ENCODE results near the gene MACROD2.
"Not testable (repeated sequence)": the region's sequence is repeated elsewhere in the genome, so short reads cannot be mapped to it uniquely, and the experiment has no call there.

MACROD2 gene

DNA sequence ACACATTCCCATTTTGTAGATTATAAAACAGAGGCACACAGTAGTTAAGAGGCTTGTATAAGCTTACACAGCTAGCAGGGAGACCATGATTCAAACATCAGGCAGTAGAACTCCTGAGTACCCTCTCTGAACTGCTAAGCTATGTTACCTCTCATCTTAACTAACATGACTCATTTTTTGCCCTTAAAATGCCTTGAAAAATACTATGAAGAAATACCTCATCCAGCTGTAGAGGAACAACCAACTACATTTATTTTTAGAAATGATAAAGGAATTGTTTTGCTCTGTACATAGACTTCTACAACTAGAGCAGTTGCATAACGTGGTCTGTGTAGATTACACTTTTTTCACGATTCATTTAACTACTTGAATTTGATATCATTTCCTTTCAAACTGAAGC lies 240.0 kb downstream of the MACROD2 start:
- peak; percentile 8 for DNase-seq (ENCODE audit: low read depth)
- in situ Hi-C loops (cut with HindIII; ENCODE audit: low sequenced_read_pairs) = no loop called here
- TF ChIP-seq, protein P1, sequence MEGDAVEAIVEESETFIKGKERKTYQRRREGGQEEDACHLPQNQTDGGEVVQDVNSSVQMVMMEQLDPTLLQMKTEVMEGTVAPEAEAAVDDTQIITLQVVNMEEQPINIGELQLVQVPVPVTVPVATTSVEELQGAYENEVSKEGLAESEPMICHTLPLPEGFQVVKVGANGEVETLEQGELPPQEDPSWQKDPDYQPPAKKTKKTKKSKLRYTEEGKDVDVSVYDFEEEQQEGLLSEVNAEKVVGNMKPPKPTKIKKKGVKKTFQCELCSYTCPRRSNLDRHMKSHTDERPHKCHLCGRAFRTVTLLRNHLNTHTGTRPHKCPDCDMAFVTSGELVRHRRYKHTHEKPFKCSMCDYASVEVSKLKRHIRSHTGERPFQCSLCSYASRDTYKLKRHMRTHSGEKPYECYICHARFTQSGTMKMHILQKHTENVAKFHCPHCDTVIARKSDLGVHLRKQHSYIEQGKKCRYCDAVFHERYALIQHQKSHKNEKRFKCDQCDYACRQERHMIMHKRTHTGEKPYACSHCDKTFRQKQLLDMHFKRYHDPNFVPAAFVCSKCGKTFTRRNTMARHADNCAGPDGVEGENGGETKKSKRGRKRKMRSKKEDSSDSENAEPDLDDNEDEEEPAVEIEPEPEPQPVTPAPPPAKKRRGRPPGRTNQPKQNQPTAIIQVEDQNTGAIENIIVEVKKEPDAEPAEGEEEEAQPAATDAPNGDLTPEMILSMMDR (IDR thresholded peaks at IDR 0.05; ENCODE audit: low read depth, low read length, missing control alignments) = no peak
- no peak overlapping the region for H3K4me3 ChIP-seq (ENCODE audit: low read depth, low read length)

DNA sequence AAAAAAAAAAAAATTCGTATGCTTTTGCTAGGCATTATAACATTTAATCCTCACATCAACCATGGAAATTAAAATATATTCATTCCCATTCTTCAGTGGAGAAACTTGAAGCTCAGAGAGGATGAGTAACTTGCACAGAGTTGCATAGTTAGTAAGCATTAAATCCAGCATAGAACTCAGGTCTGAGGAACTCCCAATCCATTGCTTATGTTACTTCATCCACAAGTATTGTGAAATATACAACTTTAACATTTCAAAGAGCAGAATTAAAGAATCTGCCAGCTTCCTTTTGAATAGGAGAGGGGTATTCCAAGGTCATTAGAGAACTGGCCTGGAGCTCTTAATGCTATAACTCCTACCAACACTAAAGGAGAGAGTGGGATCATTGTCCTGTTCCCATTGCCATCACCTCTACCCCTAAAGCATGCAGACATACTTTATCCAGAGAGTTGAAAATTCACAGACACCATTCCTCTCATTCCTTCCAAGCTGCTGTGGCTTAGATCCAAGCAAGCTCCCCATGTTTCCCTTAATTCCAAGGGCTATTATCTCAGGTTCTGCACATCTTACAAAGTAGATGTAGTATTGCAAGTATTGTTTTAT lies 250.2 kb downstream of the MACROD2 start:
- in situ Hi-C loops (cut with HindIII; ENCODE audit: low sequenced_read_pairs) = no loop called here
- no peak overlapping the region for H3K4me3 ChIP-seq (ENCODE audit: low read depth, low read length)
- no peak for DNase-seq (ENCODE audit: low read depth)
- TF ChIP-seq, protein P1 (IDR thresholded peaks at IDR 0.05; ENCODE audit: low read depth, low read length, missing control alignments) = no peak

DNA sequence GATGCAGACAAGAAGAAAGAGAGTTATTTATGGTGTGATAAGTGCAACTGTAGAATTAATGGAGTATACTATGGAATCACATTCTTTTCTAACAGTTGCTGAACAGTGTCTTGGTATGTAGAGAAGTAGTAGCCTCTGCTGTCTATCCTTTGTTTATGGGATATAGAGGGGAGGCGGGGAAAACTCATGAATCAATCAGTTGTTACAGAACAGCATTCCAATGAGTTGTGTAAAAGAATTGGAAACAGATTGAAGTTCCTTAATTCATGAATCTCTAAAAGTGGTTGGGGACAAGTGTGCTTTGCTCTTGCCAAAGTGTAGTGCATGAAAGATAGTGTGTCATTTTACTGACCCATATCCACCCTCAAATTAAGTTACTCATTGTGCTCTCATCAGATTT lies 264.4 kb downstream of the MACROD2 start:
- H3K4me3 ChIP-seq (ENCODE audit: low read depth, low read length) = no peak overlapping the region
- in situ Hi-C loops (cut with HindIII; ENCODE audit: low sequenced_read_pairs) = no loop called here
- TF ChIP-seq, protein P1 (IDR thresholded peaks at IDR 0.05; ENCODE audit: low read depth, low read length, missing control alignments) = no peak
- DNase-seq (ENCODE audit: low read depth) = no peak

DNA sequence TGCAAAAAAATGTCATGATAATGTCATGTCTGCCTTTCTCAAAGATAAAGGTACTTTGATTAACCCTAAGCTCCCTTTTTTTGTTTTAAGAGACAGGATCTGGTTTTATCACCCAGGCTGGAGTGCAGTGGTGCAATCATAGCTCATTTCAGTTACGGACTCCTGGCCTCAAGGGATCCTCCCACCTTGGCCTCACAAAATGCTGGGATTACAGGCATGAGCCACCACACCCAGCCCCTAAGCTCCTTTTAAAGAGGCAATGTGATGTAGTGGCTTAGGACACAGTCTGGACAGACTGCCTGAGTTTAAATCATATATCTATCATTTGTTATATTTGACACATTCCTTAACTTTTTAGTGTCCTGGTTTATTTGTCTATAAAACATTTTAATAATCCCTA lies 265.1 kb downstream of the MACROD2 start:
- no peak overlapping the region for H3K4me3 ChIP-seq (ENCODE audit: low read depth, low read length)
- DNase-seq (ENCODE audit: low read depth) = no peak
- TF ChIP-seq, protein P1 (IDR thresholded peaks at IDR 0.05; ENCODE audit: low read depth, low read length, missing control alignments) = no peak
- in situ Hi-C loops (cut with HindIII; ENCODE audit: low sequenced_read_pairs) = no loop called here

DNA sequence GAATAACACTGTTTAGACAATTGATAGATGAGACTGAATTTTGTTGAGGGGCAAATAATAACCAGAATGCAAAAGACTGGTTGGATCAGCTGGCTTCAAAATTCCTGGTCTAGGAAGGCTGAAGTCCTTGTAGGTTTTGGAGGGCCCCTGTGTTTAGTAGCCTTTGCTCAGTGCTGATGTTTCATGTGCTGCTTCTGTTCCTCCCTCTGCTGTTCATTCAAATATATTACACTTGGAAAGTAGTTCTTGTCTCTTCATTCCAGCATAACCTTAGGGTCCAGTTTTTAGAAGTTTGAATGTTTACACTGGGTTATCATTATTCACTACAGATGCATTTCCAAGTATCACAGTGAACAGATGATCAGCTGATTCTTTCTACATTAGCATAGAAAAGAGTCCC lies 269.6 kb downstream of the MACROD2 start:
- in situ Hi-C loops (cut with HindIII; ENCODE audit: low sequenced_read_pairs) = no loop called here
- TF ChIP-seq, protein P1 (IDR thresholded peaks at IDR 0.05; ENCODE audit: low read depth, low read length, missing control alignments) = peak; percentile 19
- no peak for DNase-seq (ENCODE audit: low read depth)

DNA sequence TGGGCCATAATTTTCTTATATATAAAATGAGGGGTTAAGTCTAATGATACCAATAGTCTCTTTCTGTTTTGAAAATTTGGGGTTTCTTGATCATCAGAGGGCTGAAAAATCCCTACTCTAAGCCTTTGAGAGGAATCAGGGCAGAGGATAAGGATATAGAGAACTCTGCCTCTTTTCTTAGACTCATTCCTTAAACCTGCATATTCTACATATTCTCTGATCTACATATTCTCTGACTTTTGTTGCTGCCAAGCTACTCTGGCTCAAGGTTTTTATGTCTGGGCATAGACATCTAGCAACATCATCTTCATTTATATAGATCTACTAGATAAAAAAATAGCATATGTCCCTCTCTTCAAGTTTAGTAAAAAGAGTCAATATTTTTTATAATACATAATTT lies 270.9 kb downstream of the MACROD2 start:
- no peak overlapping the region for H3K4me3 ChIP-seq (ENCODE audit: low read depth, low read length)
- TF ChIP-seq, protein P1 (IDR thresholded peaks at IDR 0.05; ENCODE audit: low read depth, low read length, missing control alignments) = no peak
- in situ Hi-C loops (cut with HindIII; ENCODE audit: low sequenced_read_pairs) = no loop called here
- no peak for DNase-seq (ENCODE audit: low read depth)

More for the DNA sequence above, 269.6 kb downstream of the MACROD2 start:
- H3K4me3 ChIP-seq (ENCODE audit: low read depth, low read length) = no peak overlapping the region

DNA sequence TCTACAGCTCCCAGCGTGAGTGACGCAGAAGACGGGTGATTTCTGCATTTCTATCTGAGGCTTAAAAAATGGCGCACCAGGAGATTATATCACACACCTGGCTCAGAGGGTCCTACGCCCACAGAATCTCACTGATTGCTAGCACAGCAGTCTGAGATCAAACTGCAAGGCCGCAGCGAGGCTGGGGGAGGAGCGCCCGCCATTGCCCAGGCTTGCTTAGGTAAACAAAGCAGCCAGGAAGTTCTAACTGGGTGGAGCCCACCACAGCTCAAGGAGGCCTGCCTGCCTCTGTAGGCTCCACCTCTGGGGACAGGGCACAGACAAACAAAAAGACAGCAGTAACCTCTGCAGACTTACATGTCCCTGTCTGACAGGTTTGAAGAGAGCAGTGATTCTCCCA lies 275.4 kb downstream of the MACROD2 start:
- H3K4me3 ChIP-seq (ENCODE audit: low read depth, low read length); in situ Hi-C loops (cut with HindIII; ENCODE audit: low sequenced_read_pairs); DNase-seq (ENCODE audit: low read depth): not testable (repeated sequence)

Data from astrocyte of the cerebellum (primary cell).